ENCODE data around the gene NVL.
"Not testable (repeated sequence)": the region's sequence is repeated elsewhere in the genome, so short reads cannot be mapped to it uniquely, and the experiment has no call there.

GRCh38 chr1:224311503-224311902, 18.5 kb downstream of the NVL start:
- TF ChIP-seq, protein P1, sequence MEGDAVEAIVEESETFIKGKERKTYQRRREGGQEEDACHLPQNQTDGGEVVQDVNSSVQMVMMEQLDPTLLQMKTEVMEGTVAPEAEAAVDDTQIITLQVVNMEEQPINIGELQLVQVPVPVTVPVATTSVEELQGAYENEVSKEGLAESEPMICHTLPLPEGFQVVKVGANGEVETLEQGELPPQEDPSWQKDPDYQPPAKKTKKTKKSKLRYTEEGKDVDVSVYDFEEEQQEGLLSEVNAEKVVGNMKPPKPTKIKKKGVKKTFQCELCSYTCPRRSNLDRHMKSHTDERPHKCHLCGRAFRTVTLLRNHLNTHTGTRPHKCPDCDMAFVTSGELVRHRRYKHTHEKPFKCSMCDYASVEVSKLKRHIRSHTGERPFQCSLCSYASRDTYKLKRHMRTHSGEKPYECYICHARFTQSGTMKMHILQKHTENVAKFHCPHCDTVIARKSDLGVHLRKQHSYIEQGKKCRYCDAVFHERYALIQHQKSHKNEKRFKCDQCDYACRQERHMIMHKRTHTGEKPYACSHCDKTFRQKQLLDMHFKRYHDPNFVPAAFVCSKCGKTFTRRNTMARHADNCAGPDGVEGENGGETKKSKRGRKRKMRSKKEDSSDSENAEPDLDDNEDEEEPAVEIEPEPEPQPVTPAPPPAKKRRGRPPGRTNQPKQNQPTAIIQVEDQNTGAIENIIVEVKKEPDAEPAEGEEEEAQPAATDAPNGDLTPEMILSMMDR (IDR thresholded peaks at IDR 0.05; ENCODE audit: poor library complexity, severe bottlenecking), result not testable (repeated sequence)
- TF ChIP-seq EP300 (conservative IDR thresholded peaks at IDR 0.05; ENCODE audit: poor library complexity, severe bottlenecking); POLR2AphosphoS5 (IDR thresholded peaks at IDR 0.05); EZH2 (IDR thresholded peaks at IDR 0.05; ENCODE audit: borderline replicate concordance, insufficient read depth, low read length, poor library complexity, severe bottlenecking); TAF1 (IDR thresholded peaks at IDR 0.05; ENCODE audit: low read depth); MXI1 (conservative IDR thresholded peaks at IDR 0.05; ENCODE audit: poor library complexity, severe bottlenecking); RAD21 (conservative IDR thresholded peaks at IDR 0.05); SMC3 (conservative IDR thresholded peaks at IDR 0.05; ENCODE audit: poor library complexity): not testable (repeated sequence)
- TF ChIP-seq, protein P2, sequence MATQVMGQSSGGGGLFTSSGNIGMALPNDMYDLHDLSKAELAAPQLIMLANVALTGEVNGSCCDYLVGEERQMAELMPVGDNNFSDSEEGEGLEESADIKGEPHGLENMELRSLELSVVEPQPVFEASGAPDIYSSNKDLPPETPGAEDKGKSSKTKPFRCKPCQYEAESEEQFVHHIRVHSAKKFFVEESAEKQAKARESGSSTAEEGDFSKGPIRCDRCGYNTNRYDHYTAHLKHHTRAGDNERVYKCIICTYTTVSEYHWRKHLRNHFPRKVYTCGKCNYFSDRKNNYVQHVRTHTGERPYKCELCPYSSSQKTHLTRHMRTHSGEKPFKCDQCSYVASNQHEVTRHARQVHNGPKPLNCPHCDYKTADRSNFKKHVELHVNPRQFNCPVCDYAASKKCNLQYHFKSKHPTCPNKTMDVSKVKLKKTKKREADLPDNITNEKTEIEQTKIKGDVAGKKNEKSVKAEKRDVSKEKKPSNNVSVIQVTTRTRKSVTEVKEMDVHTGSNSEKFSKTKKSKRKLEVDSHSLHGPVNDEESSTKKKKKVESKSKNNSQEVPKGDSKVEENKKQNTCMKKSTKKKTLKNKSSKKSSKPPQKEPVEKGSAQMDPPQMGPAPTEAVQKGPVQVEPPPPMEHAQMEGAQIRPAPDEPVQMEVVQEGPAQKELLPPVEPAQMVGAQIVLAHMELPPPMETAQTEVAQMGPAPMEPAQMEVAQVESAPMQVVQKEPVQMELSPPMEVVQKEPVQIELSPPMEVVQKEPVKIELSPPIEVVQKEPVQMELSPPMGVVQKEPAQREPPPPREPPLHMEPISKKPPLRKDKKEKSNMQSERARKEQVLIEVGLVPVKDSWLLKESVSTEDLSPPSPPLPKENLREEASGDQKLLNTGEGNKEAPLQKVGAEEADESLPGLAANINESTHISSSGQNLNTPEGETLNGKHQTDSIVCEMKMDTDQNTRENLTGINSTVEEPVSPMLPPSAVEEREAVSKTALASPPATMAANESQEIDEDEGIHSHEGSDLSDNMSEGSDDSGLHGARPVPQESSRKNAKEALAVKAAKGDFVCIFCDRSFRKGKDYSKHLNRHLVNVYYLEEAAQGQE (IDR thresholded peaks at IDR 0.05; ENCODE audit: borderline replicate concordance), result not testable (repeated sequence)

All from neural cell (in vitro differentiated cells).